ENCODE data around the gene SEC24B. TPM values are rescaled to one million over a fixed set of nuclear protein-coding genes. Genes with fewer than 3 reads are reported as not detected.
A peak's percentile ranks its signal among the peaks of the same experiment; 100 is the strongest.

The SEC24B gene
- total RNA-seq, 2 experiments from 2014 or later, result 25.8 to 26.0 TPM

DNA sequence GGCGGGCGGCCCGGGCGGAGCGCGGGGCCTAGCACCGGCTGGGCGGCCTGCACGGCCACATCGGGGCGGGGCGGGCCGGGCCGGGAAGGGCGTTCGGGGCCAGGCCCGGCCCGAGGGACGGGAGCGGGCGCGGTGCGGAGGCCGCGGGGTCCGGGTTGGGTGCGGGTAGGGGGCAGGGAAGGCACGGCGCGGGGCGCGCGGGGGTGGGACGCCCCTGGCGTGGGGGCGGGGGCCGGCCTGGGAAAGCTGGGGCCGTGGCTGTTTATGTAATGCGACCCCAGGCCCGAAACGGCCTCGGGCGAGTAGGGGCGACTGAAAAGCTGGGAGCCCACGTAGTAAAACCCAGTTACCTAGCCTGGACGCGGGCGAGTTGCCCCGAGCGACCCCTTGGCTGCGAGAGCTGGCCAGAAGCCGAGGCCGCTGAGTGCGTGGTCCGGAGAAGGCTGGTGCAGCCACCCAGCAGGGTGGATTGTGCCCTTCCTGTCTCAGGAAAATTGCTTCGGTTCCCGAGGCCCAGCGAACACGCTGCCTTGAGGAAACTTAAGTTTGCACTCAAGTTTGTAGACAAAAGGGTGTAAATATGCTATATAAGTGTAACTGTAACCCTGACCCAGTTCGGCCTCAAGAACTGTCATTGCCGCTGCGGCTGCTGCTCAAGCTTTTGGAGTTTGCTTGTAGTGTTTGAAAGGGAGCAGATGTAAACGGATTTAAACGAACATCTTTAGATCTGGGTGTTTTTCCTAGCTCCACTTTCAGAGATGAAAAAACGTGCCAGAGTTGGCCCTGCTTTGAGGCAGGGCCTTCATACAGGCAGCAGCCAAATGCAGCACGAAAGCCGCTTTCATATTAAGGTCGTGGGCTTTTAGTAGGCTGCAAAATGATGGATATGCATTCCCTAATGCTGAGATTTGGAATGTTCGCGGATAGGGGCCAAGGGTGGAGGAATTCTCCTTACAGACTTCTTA is 674 bp downstream of the SEC24B start:
- peak; percentile 19 for DNase-seq
- Mint-ChIP-seq H3K27me3 (no peaks in the 10 kb centered on the region), H3K4me3 (peak overlapping the region; percentile 87), H3K27ac (peak overlapping the region; percentile 78), H3K4me1 (ENCODE audit: low read depth) (peaks cover 58% of the 10 kb centered on the region), H3K36me3 (ENCODE audit: low read depth) (peaks cover 2% of the 10 kb centered on the region), H3K9me3 (no peaks in the 10 kb centered on the region)
- CTCF ChIA-PET, result interaction anchor here (0.6 to 2.4 kb wide), 21 partner anchors 9 to 411 kb away, joined by 3 to 14 read pairs (median 6); partner anchors contain the start of gene MCUB
- TF ChIP-seq, protein P1, sequence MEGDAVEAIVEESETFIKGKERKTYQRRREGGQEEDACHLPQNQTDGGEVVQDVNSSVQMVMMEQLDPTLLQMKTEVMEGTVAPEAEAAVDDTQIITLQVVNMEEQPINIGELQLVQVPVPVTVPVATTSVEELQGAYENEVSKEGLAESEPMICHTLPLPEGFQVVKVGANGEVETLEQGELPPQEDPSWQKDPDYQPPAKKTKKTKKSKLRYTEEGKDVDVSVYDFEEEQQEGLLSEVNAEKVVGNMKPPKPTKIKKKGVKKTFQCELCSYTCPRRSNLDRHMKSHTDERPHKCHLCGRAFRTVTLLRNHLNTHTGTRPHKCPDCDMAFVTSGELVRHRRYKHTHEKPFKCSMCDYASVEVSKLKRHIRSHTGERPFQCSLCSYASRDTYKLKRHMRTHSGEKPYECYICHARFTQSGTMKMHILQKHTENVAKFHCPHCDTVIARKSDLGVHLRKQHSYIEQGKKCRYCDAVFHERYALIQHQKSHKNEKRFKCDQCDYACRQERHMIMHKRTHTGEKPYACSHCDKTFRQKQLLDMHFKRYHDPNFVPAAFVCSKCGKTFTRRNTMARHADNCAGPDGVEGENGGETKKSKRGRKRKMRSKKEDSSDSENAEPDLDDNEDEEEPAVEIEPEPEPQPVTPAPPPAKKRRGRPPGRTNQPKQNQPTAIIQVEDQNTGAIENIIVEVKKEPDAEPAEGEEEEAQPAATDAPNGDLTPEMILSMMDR (IDR thresholded peaks at IDR 0.05), result no peak
- intact Hi-C loops (cut with micrococcal nuclease), result loop anchor here (5.0 kb wide), 1 partner anchor 138 kb away; no protein-coding TSS in a partner anchor
- peak; percentile 43 for ATAC-seq
- POLR2A ChIA-PET, result interaction anchor here (1.6 to 2.2 kb wide), 2 partner anchors 125 to 388 kb away, joined by 3 to 10 read pairs; partner anchors contain the start of gene MCUB

DNA sequence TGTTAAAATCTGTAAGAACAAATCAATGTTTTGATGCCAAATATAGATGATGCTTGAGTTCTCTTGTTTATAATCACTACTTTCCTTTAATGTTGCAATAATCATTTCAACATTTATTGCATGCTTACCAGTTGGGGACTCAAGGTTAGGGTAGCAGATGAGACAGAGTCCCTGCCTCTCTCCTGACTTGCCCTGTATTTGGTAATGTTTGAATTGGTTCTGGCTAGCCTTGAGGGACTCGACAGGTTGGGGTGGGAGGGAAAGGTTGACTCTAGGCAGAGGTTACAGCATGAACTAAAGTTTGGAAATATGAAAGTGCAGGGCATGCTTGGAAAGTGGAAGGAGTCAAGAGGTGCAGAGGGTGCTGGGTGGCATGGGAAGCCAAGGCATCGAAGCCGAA is 2.0 kb downstream of the SEC24B start:
- H3K36me3 Mint-ChIP-seq (ENCODE audit: low read depth), result peaks cover 2% of the 10 kb centered on the region
- no peaks in the 10 kb centered on the region for H3K27me3 Mint-ChIP-seq
- no peaks in the 10 kb centered on the region for H3K9me3 Mint-ChIP-seq
- peak overlapping the region; percentile 78 for H3K27ac Mint-ChIP-seq
- intact Hi-C loops (cut with micrococcal nuclease), result no loop called here
- TF ChIP-seq, protein P1 (IDR thresholded peaks at IDR 0.05), result no peak
- ATAC-seq, result no peak
- peaks cover 52% of the 10 kb centered on the region for H3K4me1 Mint-ChIP-seq (ENCODE audit: low read depth)
- ChIA-PET CTCF (no interaction called here), POLR2A (no interaction called here)
- peak overlapping the region; percentile 87 for H3K4me3 Mint-ChIP-seq
- DNase-seq, result no peak

DNA sequence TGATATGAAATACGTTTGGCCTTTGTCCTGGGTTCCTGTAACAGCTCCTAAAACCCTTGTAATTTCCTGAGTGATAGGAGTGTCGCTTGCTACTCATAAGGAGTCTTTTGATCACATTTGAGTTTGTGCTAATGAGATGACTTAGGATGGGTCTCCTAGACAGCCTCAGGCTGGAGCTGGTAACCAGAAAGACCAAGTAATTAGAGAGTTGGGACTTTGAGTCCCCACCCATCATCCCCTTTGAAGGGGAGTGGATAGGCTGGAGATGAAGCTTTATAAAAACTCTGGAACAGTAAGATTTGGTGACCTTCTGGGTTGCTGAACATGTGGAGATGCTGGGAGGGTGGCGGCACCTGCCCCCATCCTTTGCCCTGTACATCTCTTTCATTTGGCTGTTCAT is 2.9 kb downstream of the SEC24B start:
- peaks cover 59% of the 10 kb centered on the region for H3K4me1 Mint-ChIP-seq (ENCODE audit: low read depth)
- H3K9me3 Mint-ChIP-seq, result no peaks in the 10 kb centered on the region
- H3K4me3 Mint-ChIP-seq, result no peak overlapping the region
- TF ChIP-seq, protein P1 (IDR thresholded peaks at IDR 0.05), result no peak
- no peaks in the 10 kb centered on the region for H3K27me3 Mint-ChIP-seq
- ChIA-PET CTCF (no interaction called here), POLR2A (interaction anchor here (0.7 kb wide), 1 partner anchor 267 kb away, joined by 3 read pairs; the partner anchor contains the start of gene CASP6)
- intact Hi-C loops (cut with micrococcal nuclease), result no loop called here
- no peak for ATAC-seq
- H3K27ac Mint-ChIP-seq, result peak overlapping the region; percentile 34
- DNase-seq, result no peak
- H3K36me3 Mint-ChIP-seq (ENCODE audit: low read depth), result no peaks in the 10 kb centered on the region

DNA sequence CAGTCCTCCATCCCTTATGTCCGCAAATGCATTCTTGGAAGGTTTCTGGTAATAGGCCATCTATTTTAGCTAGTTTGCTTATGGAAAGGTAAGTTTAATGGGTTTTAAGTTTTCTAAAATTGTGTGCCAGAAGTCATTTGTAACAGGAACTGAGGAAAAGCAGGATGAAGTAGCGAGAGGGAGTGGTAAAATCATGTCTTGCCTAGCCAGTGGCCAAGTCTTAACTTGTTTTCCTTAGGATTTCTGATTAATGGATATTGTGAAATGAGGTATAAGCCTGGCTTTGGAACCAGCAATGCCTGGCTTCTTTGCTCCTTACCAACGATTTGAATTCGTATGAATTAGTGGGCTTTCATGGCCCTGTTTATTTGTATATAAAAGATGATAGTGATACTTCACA is 7.3 kb downstream of the SEC24B start:
- Mint-ChIP-seq H3K27ac (no peak overlapping the region), H3K4me1 (ENCODE audit: low read depth) (peaks cover 62% of the 10 kb centered on the region), H3K9me3 (no peaks in the 10 kb centered on the region), H3K36me3 (ENCODE audit: low read depth) (peaks cover 11% of the 10 kb centered on the region), H3K27me3 (no peaks in the 10 kb centered on the region), H3K4me3 (no peak overlapping the region)
- DNase-seq (no peak), ATAC-seq (no peak)
- TF ChIP-seq, protein P1 (IDR thresholded peaks at IDR 0.05), result no peak
- CTCF ChIA-PET, result no interaction called here
- POLR2A ChIA-PET, result no interaction called here
- intact Hi-C loops (cut with micrococcal nuclease), result no loop called here
